SK-N-MC (cell line): Measurements from ENCODE around the gene PRR15.

Source experiments
- EZH2 ChIP-seq: fragments of 200-600 bp; sonication (generic); IDR thresholded peaks from one replicate; pipeline ENCODE4 v1.6.1; 2017; ENCODE audit warnings: antibody characterized with exemption
- POLR2AphosphoS5 ChIP-seq: IDR thresholded peaks from 2 replicates; pipeline ENCODE4 v1.6.1; 2012; ENCODE audit warnings: mild to moderate bottlenecking, low read depth, low read length, borderline replicate concordance

GRCh38 chr7:29574659-29575058 lies 11.0 kb downstream of the PRR15 start:
- no peak for TF ChIP-seq EZH2
- no peak for TF ChIP-seq POLR2AphosphoS5
